Hepatocyte (in vitro differentiated cells): Measurements from ENCODE around the gene NPTXR. TPM values are rescaled to one million over a fixed set of nuclear protein-coding genes. Genes with fewer than 3 reads are reported as not detected.

Experiments used
- DNase-seq: peaks from one replicate; pipeline ENCODE4 v3.0.0-alpha.2; 2016; ENCODE audit warnings: low spot score
- H2AFZ ChIP-seq: fragments of 200-600 bp; sonication (generic); 2 replicates; pipeline ENCODE4 v1.6.0; 2016; ENCODE audit warnings: antibody characterized with exemption, mild to moderate bottlenecking
- H3K27ac ChIP-seq: fragments of 200-600 bp; sonication (generic); 2 replicates; pipeline ENCODE4 v1.5.1; 2016; ENCODE audit warnings: mild to moderate bottlenecking
- H3K27me3 ChIP-seq: fragments of 200-600 bp; sonication (generic); 2 replicates; pipeline ENCODE4 v1.6.1; 2016
- H3K36me3 ChIP-seq: fragments of 200-600 bp; sonication (generic); replicated peaks from 2 replicates; pipeline ENCODE4 v1.5.1; 2016; ENCODE audit warnings: low read depth; ENCODE audit not compliant: insufficient read depth
- H3K4me1 ChIP-seq: fragments of 200-600 bp; sonication (generic); 2 replicates; pipeline ENCODE4 v1.5.1; 2016; ENCODE audit warnings: mild to moderate bottlenecking, moderate library complexity; ENCODE audit not compliant: insufficient read depth
- H3K4me2 ChIP-seq: fragments of 200-600 bp; sonication (generic); 2 replicates; pipeline ENCODE4 v1.6.0; 2016
- H3K4me3 ChIP-seq: fragments of 200-600 bp; sonication (generic); 2 replicates; pipeline ENCODE4 v1.5.1; 2016; ENCODE audit warnings: mild to moderate bottlenecking
- H3K79me2 ChIP-seq: fragments of 200-600 bp; sonication (generic); 2 replicates; pipeline ENCODE4 v1.6.0; 2017; ENCODE audit warnings: mild to moderate bottlenecking
- H3K9me2 ChIP-seq: fragments of 200-600 bp; sonication (generic); replicated peaks from 2 replicates; pipeline ENCODE4 v1.6.0; 2017; ENCODE audit warnings: mild to moderate bottlenecking; ENCODE audit not compliant: insufficient read depth
- H3K9me3 ChIP-seq: fragments of 200-600 bp; sonication (generic); 2 replicates; pipeline ENCODE4 v1.5.1; 2016; ENCODE audit warnings: low read depth, mild to moderate bottlenecking
- H4K20me1 ChIP-seq: fragments of 200-600 bp; sonication (generic); 2 replicates; pipeline ENCODE4 v1.6.0; 2016; ENCODE audit warnings: mild to moderate bottlenecking; ENCODE audit not compliant: insufficient read depth, poor library complexity, severe bottlenecking
- EZH2 ChIP-seq: fragments of 200-600 bp; sonication (generic); IDR thresholded peaks from 2 replicates; pipeline ENCODE4 v1.6.1; 2016; ENCODE audit warnings: antibody characterized with exemption, mild to moderate bottlenecking, borderline replicate concordance
- EZH2phosphoT487 ChIP-seq: fragments of 200-600 bp; sonication (generic); IDR thresholded peaks from one replicate; pipeline ENCODE4 v1.6.1; 2018; ENCODE audit warnings: antibody characterized with exemption, mild to moderate bottlenecking, low read depth, moderate library complexity; ENCODE audit not compliant: unreplicated experiment, severe bottlenecking
- WGBS: methylation state at CpG from one replicate; pipeline ENCODE4 v1.1.6; 2016; ENCODE audit warnings: low lambda C conversion rate; ENCODE audit errors: missing lambda C conversion rate; 5-methylcytosine and 5-hydroxymethylcytosine counted together
- polyA plus RNA-seq: library from polyadenylated mRNA; unstranded; fragments of >200 nt; fragmentation: Nextera tagmentation; extraction: Ambion mirVana; gene quantifications from 2 replicates; pipeline ENCODE4 v1.2.1, GENCODE V29; 2016
- total RNA-seq: library from RNA; depleted of rRNA; stranded (reverse); fragments of >200 nt; gene quantifications from 2 replicates; pipeline ENCODE4 v1.2.3, GENCODE V29; 2014
- TF ChIP-seq, protein P1 (sequence below): fragments of 200-600 bp; sonication (generic); IDR thresholded peaks from 2 replicates; pipeline ENCODE4 v1.5.1; 2016; ENCODE audit warnings: antibody characterized with exemption, mild to moderate bottlenecking; ENCODE audit not compliant: poor library complexity

NPTXR gene
- total and polyA plus RNA-seq, 2 experiments from 2014 or later = 3.3 to 3.8 TPM

DNA sequence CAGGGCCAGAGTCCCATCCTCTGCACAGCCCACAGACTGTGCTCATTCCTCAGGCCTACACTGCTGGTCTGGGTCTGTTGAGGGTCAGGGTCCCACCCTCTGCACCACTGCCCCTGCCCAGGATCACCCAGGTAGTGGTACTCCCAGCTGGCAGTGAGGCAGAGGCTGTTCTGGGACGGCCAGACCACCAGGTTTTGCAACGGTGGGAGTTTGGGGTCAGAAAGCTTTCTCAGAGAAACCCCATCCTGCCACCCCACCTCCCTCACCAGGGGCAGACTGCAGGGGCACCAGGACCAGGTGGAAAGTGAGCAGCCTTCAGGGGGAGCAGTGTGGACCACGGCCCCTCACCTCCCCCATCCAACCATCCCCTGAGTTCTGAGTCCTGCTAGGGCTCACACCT, 10.8 kb downstream of the NPTXR start:
- WGBS = 92% methylated on average over 3 of the region's 3 CpGs
- Histone ChIP-seq H4K20me1 (no peaks in the 10 kb centered on the region), H3K79me2 (no peaks in the 10 kb centered on the region), H3K9me3 (no peaks in the 10 kb centered on the region), H3K4me1 (no peaks in the 10 kb centered on the region), H3K36me3 (no peaks in the 10 kb centered on the region), H3K27ac (no peak overlapping the region), H2AFZ (no peak overlapping the region), H3K9me2 (no peaks in the 10 kb centered on the region), H3K4me3 (no peak overlapping the region), H3K27me3 (no peaks in the 10 kb centered on the region), H3K4me2 (no peak overlapping the region)
- TF ChIP-seq, protein P1, sequence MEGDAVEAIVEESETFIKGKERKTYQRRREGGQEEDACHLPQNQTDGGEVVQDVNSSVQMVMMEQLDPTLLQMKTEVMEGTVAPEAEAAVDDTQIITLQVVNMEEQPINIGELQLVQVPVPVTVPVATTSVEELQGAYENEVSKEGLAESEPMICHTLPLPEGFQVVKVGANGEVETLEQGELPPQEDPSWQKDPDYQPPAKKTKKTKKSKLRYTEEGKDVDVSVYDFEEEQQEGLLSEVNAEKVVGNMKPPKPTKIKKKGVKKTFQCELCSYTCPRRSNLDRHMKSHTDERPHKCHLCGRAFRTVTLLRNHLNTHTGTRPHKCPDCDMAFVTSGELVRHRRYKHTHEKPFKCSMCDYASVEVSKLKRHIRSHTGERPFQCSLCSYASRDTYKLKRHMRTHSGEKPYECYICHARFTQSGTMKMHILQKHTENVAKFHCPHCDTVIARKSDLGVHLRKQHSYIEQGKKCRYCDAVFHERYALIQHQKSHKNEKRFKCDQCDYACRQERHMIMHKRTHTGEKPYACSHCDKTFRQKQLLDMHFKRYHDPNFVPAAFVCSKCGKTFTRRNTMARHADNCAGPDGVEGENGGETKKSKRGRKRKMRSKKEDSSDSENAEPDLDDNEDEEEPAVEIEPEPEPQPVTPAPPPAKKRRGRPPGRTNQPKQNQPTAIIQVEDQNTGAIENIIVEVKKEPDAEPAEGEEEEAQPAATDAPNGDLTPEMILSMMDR = no peak
- TF ChIP-seq EZH2 (no peak), EZH2phosphoT487 (no peak)
- DNase-seq = no peak

DNA sequence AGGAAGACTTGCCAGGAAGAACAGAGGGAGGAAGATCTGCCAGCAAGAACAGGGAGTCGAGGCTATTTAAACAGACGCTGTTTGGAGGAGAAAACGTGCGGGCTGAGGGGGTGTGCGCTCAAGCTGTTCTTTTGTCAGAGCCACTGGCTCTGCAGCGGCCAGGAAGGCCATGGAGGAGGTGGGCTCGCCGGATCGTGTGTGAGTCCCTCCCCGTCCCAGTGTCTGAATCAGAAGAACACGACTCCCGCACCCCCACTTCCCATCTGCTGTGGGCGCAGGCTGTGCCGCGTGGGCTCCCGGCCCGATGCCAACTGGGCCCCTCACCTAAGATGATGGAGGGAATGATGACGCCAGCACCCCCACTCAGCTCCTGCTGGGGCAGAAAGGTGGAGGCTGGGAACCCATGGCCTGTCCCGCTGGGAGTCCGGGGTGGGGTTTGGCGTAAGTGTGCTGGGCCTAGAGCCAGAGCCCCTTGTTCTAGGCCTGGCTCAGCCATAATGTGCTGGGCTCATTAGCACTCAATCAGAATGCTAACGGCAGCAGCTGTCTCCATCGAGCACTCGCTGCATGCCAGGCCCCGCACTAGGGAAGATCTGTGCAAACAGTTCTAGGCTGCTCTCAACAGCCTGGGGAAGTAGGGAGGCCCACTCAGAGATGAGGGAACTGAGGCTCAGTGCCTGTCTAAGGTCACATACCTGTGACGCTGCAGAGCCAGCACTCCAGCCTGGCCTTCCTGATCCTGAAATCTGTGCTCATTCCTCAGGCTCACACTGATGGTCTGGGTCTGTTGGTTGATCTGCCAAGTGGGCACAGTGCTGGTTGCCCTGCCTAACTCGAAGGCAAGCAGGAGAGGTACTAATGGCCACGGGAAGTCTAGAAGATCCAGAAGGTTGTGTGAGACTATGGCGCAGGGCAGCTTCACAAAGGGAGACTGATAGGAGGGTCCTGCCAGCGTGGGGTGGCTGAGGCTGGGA, 11.5 kb downstream of the NPTXR start:
- Histone ChIP-seq H3K4me1 (no peaks in the 10 kb centered on the region), H3K27me3 (no peaks in the 10 kb centered on the region), H3K27ac (no peak overlapping the region), H3K4me2 (no peak overlapping the region), H3K9me2 (no peaks in the 10 kb centered on the region), H3K9me3 (no peaks in the 10 kb centered on the region), H3K4me3 (no peak overlapping the region), H3K36me3 (no peaks in the 10 kb centered on the region), H3K79me2 (no peaks in the 10 kb centered on the region), H2AFZ (no peak overlapping the region), H4K20me1 (no peaks in the 10 kb centered on the region)
- no peak for DNase-seq
- WGBS = 87% methylated on average over 30 of the region's 30 CpGs
- TF ChIP-seq EZH2 (no peak), EZH2phosphoT487 (no peak)
- TF ChIP-seq, protein P1 = no peak

DNA sequence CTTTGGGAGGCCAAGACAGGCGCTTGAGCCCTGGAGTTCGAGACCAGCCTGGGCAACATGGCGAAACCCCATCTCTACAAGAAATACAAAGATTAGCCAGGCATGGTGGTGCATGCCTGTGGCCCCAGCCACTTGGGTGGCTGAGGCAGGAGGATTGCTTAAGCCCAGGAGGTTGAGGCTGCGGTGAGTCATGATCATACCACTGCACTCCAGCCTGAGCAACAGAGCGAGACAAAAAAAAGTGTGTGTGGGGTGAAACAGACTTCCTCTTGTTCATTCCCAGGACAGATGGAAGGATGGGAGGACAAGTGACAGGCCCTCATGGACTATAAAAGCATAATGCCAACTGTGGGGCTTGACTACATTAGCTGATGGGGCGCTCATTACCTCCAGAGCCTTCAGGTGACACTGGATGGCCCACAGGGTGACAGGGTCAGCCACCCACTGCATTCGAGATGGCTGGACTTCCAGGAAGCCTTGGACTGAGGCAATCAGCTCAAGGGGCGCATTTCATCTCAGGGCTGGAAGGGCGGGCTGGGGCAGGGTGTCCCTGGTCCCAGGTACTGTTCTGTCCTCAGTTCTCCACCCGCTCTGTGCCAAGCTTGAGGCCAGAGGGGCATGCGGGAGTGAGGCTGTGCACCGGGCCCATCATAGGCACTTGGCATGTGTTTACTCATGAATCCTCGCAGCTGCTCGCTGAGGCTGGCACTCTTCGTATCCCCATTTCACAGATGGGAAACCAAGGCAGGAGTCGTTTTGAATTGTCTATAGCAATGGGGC, 12.5 kb downstream of the NPTXR start:
- Histone ChIP-seq H3K27me3 (no peaks in the 10 kb centered on the region), H3K4me3 (no peak overlapping the region), H3K9me2 (no peaks in the 10 kb centered on the region), H2AFZ (no peak overlapping the region), H3K4me1 (no peaks in the 10 kb centered on the region), H3K36me3 (no peaks in the 10 kb centered on the region), H3K9me3 (no peaks in the 10 kb centered on the region), H3K27ac (no peak overlapping the region), H3K79me2 (no peaks in the 10 kb centered on the region), H4K20me1 (no peaks in the 10 kb centered on the region), H3K4me2 (no peak overlapping the region)
- 87% methylated on average over 16 of the region's 16 CpGs for WGBS
- DNase-seq = no peak
- no peak for TF ChIP-seq EZH2phosphoT487

DNA sequence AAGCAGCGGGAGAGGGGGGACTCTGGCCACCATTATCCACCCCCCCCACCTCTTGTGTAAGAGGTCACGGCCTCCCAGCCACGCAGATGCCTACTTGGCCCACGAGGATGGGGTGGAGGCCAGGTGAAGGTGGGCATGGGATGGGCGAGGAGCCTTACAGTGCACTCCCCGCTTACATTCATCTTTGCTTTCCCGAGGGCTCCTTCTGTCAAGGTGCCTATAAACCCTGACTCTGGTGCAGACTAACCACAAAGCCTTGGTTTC, 13.1 kb downstream of the NPTXR start:
- H2AFZ ChIP-seq = no peak overlapping the region
- no peak overlapping the region for H3K4me3 ChIP-seq
- no peaks in the 10 kb centered on the region for H4K20me1 ChIP-seq
- H3K4me2 ChIP-seq = no peak overlapping the region
- H3K36me3 ChIP-seq = no peaks in the 10 kb centered on the region
- no peaks in the 10 kb centered on the region for H3K4me1 ChIP-seq
- H3K9me2 ChIP-seq = no peaks in the 10 kb centered on the region
- H3K27me3 ChIP-seq = no peaks in the 10 kb centered on the region
- H3K27ac ChIP-seq = no peak overlapping the region
- no peaks in the 10 kb centered on the region for H3K9me3 ChIP-seq
- H3K79me2 ChIP-seq = no peaks in the 10 kb centered on the region
- no peak for DNase-seq
- 93% methylated on average over 4 of the region's 7 CpGs for WGBS
- TF ChIP-seq EZH2 = no peak
